Kidney glomerular epithelial cell (primary cell): ENCODE results near the gene NEDD4L.

Source experiments
- DNase-seq: peaks from one replicate; lab custom pipeline; 2025; lab: John Stamatoyannopoulos, UW

NEDD4L gene

GRCh38 chr18:58398648-58399398, 354.8 kb downstream of the NEDD4L start:
- DNase-seq: no peak

DNA sequence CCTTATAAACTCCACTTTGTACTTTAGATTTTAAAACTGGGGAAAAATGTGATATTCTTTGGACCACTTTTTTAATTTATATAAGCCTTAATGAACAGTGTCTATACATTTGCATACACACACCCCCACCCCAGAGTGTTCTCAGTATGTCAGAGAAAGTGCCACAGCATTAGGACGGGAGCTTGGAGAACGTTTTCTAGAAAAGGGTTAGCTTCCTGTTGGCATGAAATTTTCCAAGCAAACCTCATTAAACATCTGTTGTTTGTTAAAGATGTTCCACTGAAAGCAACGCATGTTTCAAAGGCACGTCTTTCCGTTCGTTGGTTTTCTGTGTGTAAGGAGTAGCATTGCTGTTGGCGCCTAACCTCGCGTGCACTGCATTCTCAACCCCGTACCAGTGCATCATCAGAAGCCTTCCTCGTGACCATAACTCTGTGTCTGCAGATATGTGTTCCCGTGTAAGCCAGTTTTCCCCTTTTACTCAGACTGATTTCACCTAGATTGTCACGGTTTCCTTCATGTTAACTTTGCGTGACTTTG, 356.4 kb downstream of the NEDD4L start:
- no peak for DNase-seq

DNA sequence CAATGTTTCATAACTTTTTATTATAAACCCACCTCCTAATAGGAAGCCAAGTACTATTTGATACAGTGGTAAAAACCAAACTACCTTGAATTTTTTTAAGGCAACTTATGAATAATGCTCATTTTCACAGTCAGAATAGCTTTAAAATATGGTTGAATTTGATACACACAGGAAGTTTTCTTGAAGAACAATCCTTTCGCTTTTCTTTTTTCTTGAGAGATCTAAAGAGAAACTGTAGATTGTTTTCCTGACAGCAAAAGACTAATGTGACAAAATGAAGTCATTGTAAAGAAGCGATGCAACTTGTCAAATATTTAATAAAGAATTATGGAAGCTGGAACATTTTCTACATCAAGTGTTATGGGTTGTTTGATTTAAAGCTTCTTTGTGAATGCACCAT, 357.2 kb downstream of the NEDD4L start:
- DNase-seq: no peak

DNA sequence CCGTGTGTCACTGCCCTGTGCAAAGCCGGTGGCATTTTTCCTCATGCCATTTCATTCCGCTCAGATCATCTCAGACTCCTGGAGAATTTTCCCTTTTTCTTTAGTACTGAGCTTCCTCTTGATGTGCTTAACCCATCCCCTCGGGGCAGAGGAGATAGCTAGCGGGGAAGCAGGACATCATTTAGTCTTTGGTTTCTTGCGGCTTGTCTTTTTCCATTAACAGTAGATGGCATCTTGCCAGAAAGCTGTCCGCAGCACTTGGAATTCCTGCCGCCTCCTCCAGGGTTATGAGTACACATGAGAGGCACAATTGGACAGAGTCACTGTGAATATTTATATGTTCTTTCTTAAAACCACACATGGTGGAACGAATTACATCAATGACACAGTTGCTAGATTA, 358.2 kb downstream of the NEDD4L start:
- peak; percentile 52 for DNase-seq

DNA sequence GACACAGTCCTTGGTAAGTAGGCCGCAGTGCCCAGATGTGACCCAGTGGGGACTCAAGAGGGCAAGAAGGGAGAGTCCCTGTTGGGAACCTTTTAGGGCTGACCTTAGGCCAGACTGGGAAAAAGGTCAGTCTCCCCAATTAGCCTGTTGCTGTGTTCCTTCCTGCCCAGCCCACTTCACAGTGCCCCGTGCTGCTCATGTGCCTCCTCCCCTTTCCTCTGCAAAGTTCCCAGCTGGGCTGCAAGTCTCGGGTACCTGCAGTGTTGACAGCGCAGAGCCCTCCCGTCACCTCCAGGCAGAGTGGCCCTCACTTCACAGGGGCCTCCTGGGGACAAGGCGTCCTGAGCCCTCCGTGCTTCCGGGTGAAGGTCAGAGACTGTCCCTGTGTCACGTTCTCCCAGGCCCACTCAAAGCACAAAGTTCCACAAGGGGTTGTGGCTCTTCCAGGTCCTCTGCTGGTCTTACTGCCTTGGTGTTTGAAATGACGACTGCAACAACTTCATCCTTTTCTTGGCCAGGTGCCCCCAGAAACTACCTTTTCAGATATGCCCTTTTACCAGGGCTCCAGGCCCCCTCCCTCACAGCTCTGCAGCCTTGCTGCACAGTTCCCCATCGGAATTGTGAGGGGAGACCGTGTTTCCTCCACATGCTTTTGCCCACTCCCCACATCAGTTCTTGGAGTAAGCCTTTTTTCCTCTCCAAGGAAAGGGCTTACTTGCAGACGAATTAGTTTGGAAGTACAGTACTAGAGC, 359.1 kb downstream of the NEDD4L start:
- DNase-seq: no peak

DNA sequence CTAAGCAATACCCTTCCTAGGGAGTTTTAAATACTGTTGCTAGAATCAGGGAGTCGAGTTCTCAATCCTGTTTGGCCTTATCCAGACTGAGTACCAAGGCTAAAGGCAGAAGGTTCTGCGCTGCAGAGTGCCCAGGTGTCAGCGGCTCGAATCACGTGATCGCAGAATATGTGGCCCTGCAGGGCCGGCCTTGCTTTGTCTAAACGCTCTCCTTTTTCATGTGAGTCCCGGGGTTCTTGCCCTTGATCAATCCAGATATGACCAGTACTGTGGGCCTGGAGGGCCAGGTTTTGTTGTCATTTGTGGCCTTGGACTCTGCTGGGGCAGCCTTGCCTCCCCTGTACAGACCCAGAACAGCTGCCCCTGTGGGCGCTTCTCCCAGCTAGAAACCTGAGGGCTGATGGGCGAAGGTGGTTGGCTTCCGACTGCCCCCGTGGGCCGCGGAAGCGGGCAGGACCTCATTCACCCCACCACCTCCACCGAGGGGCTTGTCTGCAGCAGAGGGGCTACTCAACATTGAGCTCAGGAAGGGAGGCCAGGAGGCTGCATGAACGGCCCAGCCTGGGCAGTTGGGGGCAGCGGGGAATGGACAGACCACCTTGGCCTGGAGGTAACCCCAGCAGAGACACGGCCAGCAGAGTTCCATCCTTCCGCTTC, 359.9 kb downstream of the NEDD4L start:
- no peak for DNase-seq

DNA sequence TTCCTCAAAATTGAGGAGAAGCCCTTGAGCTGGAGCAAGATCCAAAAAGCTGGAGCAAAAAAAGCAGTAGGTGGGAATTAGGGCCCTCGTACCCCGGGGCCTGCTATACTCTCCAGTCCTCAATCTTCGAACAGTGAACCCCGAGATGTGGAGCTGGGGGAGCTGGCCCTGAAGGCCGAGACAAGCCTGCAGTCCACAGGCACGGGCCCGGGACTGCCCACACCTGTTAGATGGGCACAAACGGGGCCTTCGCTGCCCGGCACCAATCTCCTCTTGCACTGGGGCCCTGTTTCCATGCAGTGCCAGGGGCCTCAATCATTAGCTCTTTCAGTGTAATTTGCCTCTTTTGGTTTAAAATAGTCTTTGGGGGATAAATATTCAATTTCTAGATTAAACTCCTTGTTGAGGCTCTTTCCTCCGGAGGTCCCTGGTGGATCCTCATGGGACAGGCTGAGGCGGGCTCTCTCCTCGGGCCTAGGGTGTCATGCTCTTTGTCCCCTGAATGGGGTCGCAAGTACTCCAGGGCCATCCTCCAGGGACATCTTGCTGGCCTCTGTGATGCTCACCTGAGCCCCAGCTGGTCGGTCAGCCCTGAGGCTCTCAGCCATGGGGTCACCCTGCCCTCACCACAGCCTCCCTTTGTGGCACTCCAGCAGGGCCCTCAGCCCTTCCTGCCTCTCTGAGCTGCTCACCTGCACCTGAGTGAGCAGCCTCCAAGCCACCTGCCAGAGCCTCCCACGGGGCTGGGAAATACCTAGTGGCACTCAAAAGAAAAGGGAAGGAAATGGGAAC, 361.3 kb downstream of the NEDD4L start:
- DNase-seq: no peak

DNA sequence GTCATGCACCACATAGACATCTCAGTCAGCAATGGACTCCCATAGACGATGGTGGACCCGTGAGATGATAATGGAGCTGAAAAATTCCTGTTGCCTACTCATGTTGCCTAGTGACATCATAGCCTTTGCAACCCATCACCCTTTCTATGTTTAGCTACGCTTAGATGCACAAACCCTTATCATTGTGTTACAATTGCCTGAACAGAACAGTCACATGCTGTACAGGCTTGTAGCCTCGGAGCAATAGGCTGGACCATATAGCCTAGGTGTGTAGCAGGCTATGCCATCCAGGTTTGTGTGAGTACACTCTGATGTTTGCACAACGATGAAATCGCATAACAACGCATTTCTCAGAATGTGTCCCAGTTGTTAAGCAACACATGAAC, 363.2 kb downstream of the NEDD4L start:
- no peak for DNase-seq

GRCh38 chr18:58407649-58408407, 363.8 kb downstream of the NEDD4L start:
- DNase-seq: no peak

DNA sequence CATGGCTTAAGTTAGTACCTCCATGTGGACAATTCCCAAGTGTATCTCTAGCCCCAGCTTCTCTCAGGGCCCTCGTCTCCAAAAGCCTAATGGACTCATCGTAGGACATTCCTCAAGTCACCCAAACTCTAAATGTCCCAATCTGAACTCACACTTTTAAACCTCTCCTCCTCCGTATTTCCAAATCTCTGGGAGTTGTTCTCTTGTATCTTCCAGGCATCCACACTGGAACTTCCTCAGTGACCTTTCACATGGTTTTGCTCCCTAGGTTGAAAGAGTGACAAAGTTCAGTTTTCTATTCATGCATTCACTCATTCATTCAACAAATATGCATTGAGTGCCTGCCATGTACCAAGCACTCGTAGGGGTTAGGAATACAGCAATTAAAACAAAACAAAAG, 364.6 kb downstream of the NEDD4L start:
- no peak for DNase-seq

GRCh38 chr18:58409802-58410445, 365.9 kb downstream of the NEDD4L start:
- DNase-seq: no peak

DNA sequence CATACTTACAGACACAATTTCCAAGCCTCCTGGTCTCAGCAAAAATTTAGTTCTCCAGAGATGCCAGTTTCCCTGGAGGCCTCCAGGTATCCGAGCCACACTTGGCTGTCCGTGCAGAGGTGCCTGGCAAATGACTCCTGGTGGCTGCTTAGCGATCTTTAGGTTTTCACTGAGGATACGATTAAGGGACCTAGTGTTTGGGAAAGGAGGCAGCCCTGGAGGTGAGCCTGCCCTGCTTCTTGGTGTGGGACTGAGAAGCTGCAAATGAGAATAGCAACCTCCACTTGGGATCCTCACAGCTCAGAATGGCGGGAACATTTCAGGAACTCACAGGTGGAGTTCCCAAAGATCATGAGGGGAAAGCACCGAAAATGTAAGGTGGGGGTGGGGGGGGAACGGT, 367.3 kb downstream of the NEDD4L start:
- no peak for DNase-seq

DNA sequence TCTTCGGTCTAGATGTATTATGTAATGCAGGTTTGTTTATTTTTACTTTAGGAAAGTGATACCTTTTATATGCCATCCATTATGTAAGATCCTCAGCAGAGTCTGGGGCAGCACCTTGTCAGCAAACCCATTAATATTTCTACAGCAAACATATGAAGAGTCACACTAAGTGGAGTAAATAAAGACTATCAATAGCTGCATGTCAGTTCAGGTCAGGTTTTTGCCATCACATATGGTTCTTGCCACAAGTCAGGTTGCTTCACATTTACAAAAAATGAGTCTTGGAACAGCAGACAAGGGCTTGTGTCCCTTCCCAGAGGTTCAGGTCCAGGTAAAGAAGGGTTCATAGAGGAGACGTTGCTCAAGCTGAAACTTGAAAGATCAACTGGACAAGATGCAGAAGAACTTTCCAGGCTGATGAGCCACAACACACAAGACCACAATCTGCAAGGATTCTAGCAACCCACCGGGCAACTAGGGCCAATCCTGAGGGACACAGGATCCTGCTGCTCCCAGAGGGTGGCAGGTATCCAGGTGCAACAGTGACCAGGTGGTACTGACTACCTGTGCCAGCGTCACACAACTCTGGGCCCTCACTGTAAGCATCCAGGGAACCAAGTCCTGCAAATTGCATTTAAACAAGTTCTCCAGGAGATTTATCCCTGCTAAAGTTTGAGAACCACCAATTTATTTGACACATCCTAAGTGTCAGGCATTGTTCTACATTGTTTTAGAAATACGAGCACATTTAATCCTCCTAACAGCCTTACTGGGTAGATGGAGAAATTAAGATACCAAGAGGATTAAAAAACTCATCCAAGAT, 369.0 kb downstream of the NEDD4L start:
- DNase-seq: no peak

- no peak for DNase-seq
These were observed 369.9 kb downstream of the NEDD4L start for GRCh38 chr18:58413667-58414628.

DNA sequence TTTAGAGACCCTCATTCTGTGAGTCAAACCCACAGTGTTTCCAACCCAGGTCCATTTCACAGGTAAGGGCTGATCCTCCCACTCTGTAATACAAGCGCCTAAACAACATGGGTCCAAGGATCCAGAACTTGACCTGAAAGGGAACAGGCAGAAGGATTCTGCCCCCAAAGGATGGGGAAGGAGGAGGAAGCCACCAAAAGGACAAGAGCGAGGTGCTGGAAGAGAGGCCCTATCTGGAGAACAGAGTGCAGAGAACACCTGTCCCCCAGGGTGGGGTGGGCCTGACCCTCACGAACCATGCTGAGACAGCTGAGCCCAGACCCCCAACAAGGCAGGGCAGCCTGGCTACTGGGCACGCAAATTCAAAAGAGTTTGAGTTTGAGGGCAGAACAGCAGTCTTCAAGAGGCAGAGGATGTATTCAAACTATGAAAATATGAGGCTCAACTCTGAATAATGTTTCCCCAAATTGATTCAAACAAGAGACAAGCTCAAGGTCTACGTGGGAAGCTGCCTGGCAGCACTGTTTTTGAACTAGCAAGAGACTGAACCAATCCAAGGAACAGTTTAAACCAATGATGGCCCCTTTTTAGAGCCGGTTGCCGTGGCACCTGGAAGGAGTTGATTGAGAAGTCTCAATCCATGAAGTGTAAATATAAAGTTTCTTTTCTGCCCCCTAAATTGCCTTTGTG, 372.1 kb downstream of the NEDD4L start:
- DNase-seq: no peak

GRCh38 chr18:58416704-58417683, 373.0 kb downstream of the NEDD4L start:
- DNase-seq: no peak

- no peak for DNase-seq
These were observed 373.7 kb downstream of the NEDD4L start for GRCh38 chr18:58417752-58418151.
